NCI-H2171 (cell line): ENCODE measurements around the gene MEGF8.
A peak's percentile ranks its signal among the peaks of the same experiment; 100 is the strongest.

Experiments used
- DNase-seq: peaks from one replicate; lab custom pipeline; 2025; lab: John Stamatoyannopoulos, UW

The MEGF8 gene, protein sequence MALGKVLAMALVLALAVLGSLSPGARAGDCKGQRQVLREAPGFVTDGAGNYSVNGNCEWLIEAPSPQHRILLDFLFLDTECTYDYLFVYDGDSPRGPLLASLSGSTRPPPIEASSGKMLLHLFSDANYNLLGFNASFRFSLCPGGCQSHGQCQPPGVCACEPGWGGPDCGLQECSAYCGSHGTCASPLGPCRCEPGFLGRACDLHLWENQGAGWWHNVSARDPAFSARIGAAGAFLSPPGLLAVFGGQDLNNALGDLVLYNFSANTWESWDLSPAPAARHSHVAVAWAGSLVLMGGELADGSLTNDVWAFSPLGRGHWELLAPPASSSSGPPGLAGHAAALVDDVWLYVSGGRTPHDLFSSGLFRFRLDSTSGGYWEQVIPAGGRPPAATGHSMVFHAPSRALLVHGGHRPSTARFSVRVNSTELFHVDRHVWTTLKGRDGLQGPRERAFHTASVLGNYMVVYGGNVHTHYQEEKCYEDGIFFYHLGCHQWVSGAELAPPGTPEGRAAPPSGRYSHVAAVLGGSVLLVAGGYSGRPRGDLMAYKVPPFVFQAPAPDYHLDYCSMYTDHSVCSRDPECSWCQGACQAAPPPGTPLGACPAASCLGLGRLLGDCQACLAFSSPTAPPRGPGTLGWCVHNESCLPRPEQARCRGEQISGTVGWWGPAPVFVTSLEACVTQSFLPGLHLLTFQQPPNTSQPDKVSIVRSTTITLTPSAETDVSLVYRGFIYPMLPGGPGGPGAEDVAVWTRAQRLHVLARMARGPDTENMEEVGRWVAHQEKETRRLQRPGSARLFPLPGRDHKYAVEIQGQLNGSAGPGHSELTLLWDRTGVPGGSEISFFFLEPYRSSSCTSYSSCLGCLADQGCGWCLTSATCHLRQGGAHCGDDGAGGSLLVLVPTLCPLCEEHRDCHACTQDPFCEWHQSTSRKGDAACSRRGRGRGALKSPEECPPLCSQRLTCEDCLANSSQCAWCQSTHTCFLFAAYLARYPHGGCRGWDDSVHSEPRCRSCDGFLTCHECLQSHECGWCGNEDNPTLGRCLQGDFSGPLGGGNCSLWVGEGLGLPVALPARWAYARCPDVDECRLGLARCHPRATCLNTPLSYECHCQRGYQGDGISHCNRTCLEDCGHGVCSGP (N-terminal part only)

GRCh38 chr19:42325308-42325895, at the start of gene MEGF8:
TSS of gene MEGF8 (plus strand) at chr19:42325635. CDS start at chr19:42326244, 609 bp downstream.
- DNase-seq, result peak; percentile 97

DNA sequence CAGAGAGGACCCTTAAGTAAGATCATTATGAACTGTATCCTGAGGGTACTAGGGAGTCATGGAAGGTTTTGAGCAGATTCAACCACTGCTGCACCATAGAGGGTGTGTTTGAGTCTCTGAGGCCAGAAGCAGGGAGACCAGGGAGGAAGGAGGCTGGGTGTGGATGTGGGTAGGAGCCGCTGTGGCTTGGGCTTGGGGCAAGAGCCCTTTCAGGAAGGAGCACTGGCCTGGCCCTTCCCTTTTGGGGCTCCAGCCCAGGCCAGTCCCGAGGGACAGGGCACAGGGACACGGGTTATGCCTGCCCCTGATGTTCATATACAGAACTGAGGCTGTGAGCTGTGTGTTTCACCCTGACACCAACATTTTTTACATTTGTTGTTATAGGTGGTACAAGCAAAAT, 49.2 kb upstream of the MEGF8 start:
- DNase-seq, result no peak

DNA sequence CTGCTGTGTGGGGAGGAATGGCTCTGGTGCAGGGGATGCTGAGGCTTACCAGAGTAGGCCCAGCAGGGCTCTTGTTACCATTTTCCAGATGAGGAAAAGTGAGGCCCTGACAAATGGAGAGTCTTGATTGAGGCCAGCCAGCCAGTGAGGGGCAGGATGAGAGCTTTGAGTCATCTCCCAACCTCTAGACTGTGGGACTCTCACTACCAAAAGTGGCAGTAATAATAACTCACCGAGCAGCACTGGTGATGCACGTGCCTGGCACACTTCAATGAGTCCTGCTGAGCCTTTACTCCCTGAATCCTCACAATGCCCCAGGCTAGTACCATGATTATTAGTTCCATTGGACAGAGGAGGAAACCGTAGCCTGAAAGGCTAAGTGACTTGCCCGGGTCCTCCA, 48.6 kb upstream of the MEGF8 start:
- no peak for DNase-seq

DNA sequence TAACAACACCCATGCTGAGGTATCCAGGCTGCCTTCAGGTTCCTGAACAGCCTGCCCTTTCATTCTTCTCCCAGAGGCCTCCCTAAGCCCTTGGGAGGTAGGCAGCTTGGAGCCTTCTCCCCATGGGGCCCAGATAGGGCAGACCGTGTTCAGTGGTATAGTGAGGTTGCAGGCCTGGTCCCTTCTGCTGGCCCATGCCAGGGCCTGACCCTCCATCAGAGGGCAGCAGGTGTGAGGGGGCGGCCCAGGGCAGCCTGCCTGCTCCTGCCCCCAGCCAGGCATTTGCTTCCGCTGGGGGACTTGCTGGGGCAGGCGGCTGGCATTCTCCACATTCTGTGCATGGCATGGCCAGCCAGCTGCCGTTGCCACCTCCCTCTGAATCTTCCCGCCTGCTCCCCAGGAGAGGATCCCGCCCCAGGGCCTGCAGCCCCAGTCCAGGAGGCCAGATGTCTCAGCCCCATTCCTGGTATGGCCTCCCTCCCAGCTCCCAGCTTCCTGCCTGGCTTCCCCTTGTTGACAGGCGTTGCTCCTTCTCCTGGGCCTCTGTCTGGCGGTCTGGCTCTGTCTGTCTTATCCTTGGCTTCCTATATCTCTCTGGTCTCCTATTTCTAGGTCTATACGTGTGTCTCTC, 47.5 kb upstream of the MEGF8 start:
- DNase-seq, result peak; percentile 20

GRCh38 chr19:42278452-42279154, 46.8 kb upstream of the MEGF8 start:
- DNase-seq, result no peak

- DNase-seq, result no peak
Measured at GRCh38 chr19:42279155-42279901, 46.1 kb upstream of the MEGF8 start.

- DNase-seq, result peak; percentile 96
Measured at GRCh38 chr19:42279902-42280814, 45.3 kb upstream of the MEGF8 start.

DNA sequence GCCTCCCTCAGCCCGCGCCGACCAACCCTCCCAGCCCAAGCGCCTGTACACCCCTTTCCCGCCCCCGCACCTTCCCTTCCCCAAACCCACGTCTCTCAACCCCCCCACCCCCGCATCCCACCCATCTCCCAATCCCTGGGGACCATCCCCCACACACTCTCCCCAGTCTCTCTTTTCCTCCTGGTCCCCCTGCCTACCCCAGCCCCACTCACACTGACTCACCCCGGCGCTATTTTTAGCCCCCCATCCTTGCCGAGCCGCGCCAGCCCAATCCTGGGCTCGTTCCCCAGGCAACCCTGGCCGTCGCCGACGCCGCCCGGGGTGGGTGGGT, 44.7 kb upstream of the MEGF8 start:
- DNase-seq, result peak; percentile 83

- peak; percentile 36 for DNase-seq
Measured at GRCh38 chr19:42281146-42281826, 44.1 kb upstream of the MEGF8 start.

GRCh38 chr19:42281827-42282762, 43.3 kb upstream of the MEGF8 start:
- no peak for DNase-seq

DNA sequence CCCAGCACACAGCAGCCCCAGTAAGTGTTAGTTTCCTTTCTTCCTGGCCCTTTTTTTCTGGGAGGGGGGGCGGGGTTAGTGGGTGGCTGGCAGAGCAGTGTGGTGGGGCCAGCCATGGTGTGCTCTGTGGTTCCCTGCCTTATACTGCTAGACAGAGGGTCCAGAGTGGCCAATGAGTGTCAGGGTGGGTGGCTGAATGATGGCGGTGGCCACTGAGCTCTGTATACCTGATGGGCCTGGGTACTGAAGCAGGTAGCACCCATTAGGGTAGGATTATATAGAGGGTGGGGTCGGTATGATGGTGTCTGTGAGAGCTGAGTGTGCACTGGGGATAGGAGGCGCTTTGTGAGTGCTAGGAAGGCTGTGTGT, 42.6 kb upstream of the MEGF8 start:
- DNase-seq, result no peak

- DNase-seq, result peak; percentile 95
Measured at GRCh38 chr19:42283188-42284065, 42.0 kb upstream of the MEGF8 start.

DNA sequence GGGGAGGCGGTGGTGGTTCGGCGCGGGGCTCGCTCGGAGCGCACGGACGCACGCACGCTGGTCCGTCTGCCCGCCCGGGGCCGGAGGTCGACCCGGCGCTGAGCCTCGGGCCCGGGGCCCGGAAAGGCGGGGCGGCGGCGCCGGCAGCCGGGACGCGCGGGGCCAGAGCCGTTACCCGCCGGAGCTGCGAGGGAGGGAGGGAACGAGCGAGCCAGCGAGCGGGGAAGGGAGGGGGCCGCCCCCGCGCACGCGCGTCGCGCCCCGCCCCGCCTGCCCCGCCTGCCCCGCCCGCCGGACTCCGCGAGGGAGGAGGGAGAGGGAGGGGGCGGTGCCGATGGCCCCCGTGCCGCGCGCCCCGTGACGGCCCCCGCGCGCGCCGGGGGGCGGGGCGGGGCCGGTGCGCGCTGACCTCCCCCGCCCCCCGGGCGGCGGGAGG, 41.4 kb upstream of the MEGF8 start:
- DNase-seq, result peak; percentile 81

DNA sequence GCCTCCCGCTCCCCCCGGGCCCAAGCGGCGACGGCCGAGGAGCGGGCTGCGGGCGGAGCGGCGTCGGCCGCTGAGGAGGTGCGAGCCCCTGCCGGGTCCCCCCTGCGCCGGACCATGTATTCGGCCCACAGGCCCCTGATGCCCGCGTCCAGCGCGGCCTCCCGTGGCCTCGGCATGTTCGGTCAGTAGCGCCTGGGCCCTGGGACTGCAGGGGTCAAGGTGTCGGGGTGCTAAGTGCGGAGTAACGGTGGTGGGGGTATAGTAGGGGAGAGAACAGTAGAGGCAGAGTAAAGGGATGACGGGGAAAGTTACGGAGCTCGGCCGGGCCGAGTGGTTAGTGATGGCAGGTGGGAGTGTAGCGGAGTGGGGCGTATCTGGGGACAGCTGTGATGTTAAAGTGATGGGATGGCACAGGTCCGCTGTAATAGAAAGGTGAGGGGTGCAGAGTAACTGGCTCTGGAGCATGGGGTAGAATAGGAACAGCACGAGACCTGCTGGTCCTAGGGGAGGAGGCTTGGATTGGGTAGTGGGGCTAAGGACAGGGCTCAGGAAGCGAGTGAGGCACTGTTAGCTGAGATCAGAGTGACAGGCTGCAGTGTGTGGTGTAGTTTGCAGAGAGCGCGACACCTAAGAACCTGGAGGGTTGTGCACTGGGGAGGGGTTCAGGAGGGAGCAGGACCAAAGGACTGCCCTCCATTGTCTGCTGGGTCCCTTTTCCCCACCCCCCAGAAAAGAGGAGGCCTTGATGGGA, 40.7 kb upstream of the MEGF8 start:
- no peak for DNase-seq

- DNase-seq, result no peak
Measured at GRCh38 chr19:42285541-42285941, 39.9 kb upstream of the MEGF8 start.

GRCh38 chr19:42285988-42286348, 39.5 kb upstream of the MEGF8 start:
- DNase-seq, result no peak
